HepG2 (cell line): ENCODE measurements around the gene MYLK3. TPM values are rescaled to one million over a fixed set of nuclear protein-coding genes. Genes with fewer than 3 reads are reported as not detected.

Source experiments
- ATAC-seq: fragments of 200-7000 bp; cut with Tn5 transposase; 3 replicates; pipeline ENCODE4 v1.9.1; 2020; ENCODE audit warnings: mild to moderate bottlenecking, moderate library complexity
- BruUV-seq: library from RNA; stranded (reverse); fragments of 400-500 nt; replicated peaks from 2 replicates; lab custom pipeline; 2021; lab: Mats Ljungman, UMichigan
- CTCF ChIA-PET: fragments of 300-600 bp; formaldehyde crosslinking; extraction: SDS; loops from one replicate; lab custom pipeline; 2021; ENCODE audit warnings: low total read pairs, inconsistent platforms, low intra/inter-chr PET ratio; lab: Yijun Ruan, JAX
- POLR2A ChIA-PET: fragments of 350-600 bp; sonication (Branson Sonifier 250); formaldehyde crosslinking; loops from one replicate; lab custom pipeline; 2020; ENCODE audit warnings: antibody characterized with exemption, inconsistent platforms; lab: Yijun Ruan, JAX
- DNase-seq: peaks from one replicate; pipeline ENCODE4 v3.0.0-alpha.2; 2015; ENCODE audit warnings: low spot score
- FAIRE-seq: peaks from 3 replicates; lab custom pipeline; 2011; peaks lifted over from hg19 to GRCh38; lab: Jason Lieb, UNC
- H2AFZ ChIP-seq: one replicate; pipeline ENCODE4 v1.6.1; 2011; ENCODE audit warnings: low read length, inconsistent platforms
- H3K27ac ChIP-seq: fragments of 300-600 bp; 3 replicates; pipeline ENCODE4 v1.8.0; 2011; ENCODE audit warnings: mixed run types, mild to moderate bottlenecking, mixed read lengths, low read length, inconsistent platforms; ENCODE audit not compliant: insufficient read depth; ENCODE audit errors: extremely low read length
- H3K27me3 ChIP-seq, 2 experiments: fragments of 200-600 bp in 1 of 2; 2 replicates in 1 of 2; 3 replicates in 1 of 2; pipeline versions ENCODE4 v1.6.0 to v1.8.0; 2011; ENCODE audit warnings: low read length in 2 of 2, mild to moderate bottlenecking in 2 of 2, moderate library complexity in 2 of 2, inconsistent platforms in 1 of 2; ENCODE audit not compliant: insufficient read depth in 2 of 2, control insufficient read depth in 1 of 2
- H3K36me3 ChIP-seq, 2 experiments: fragments of 200-600 bp in 1 of 2; replicated peaks in 1 of 2; 2 replicates in 1 of 2; 3 replicates in 1 of 2; pipeline versions ENCODE4 v1.5.1 to v1.8.0; 2011; ENCODE audit warnings: low read length in 2 of 2, inconsistent platforms in 1 of 2; ENCODE audit not compliant: insufficient read depth in 2 of 2, control insufficient read depth in 1 of 2
- H3K4me1 ChIP-seq: 2 replicates; pipeline ENCODE4 v1.5.1; 2012; ENCODE audit warnings: low read length, inconsistent platforms; ENCODE audit not compliant: insufficient read depth
- H3K4me2 ChIP-seq: 2 replicates; pipeline ENCODE4 v1.6.0; 2011; ENCODE audit warnings: low read depth, low read length, inconsistent platforms
- H3K4me3 ChIP-seq, 3 experiments: fragments of 200-600 bp in 1 of 3; sonication (generic), shearing (Covaris generic) in 1 of 3; replicated peaks in 1 of 3; 2 replicates each; pipeline ENCODE4 v1.5.1; 2011 to 2016; ENCODE audit warnings: low read length in 3 of 3, inconsistent platforms in 2 of 3, low read depth in 2 of 3, mild to moderate bottlenecking in 2 of 3, control low read depth in 1 of 3, mixed read lengths in 1 of 3; ENCODE audit not compliant: insufficient read depth in 1 of 3
- H3K79me2 ChIP-seq: one replicate; pipeline ENCODE4 v1.6.1; 2011; ENCODE audit warnings: low read length, inconsistent platforms; ENCODE audit not compliant: insufficient read depth
- H3K9ac ChIP-seq: 2 replicates; pipeline ENCODE4 v1.6.0; 2011; ENCODE audit warnings: mild to moderate bottlenecking, low read depth, low read length, inconsistent platforms; ENCODE audit not compliant: insufficient read depth
- H3K9me3 ChIP-seq: 2 replicates; pipeline ENCODE4 v1.5.1; 2012; ENCODE audit warnings: mild to moderate bottlenecking, low read length
- H4K20me1 ChIP-seq: 2 replicates; pipeline ENCODE4 v1.6.0; 2011; ENCODE audit warnings: inconsistent platforms, mild to moderate bottlenecking, low read length, moderate library complexity; ENCODE audit not compliant: insufficient read depth
- ETV5 ChIP-seq: IDR thresholded peaks from 2 replicates; pipeline ENCODE4 v1.6.1; 2018; ENCODE audit warnings: missing biosample characterization, missing genetic modification reagents, inconsistent platforms, borderline replicate concordance
- HNRNPH1 ChIP-seq: fragments of 200-400 bp; formaldehyde crosslinking; optimal IDR thresholded peaks from 2 replicates; pipeline ENCODE3; 2017; ENCODE audit warnings: mild to moderate bottlenecking, low read depth, low read length
- NFIB ChIP-seq: sonication (generic); formaldehyde crosslinking; IDR thresholded peaks from 2 replicates; pipeline ENCODE4 v1.9.0; 2021; ENCODE audit warnings: missing genetic modification reagents, mild to moderate bottlenecking, borderline replicate concordance
- NFIC ChIP-seq: IDR thresholded peaks from 2 replicates; pipeline ENCODE4 v1.6.1; 2012; ENCODE audit warnings: mild to moderate bottlenecking, low read length, inconsistent platforms
- REXO4 ChIP-seq: sonication (generic); formaldehyde crosslinking; IDR thresholded peaks from 2 replicates; pipeline ENCODE4 v1.8.0; 2022; ENCODE audit warnings: missing genetic modification reagents, mild to moderate bottlenecking, borderline replicate concordance
- ZNF124 ChIP-seq: sonication (generic); formaldehyde crosslinking; IDR thresholded peaks from 2 replicates; pipeline ENCODE4 v1.4.0; 2020; ENCODE audit warnings: missing genetic modification reagents
- ZNF282 ChIP-seq: fragments of 450-650 bp; IDR thresholded peaks from 2 replicates; pipeline ENCODE4 v1.6.1; 2018; ENCODE audit not compliant: partially characterized antibody
- ZNF496 ChIP-seq: sonication (generic); formaldehyde crosslinking; IDR thresholded peaks from 2 replicates; pipeline ENCODE4 v1.8.1; 2023; ENCODE audit warnings: mild to moderate bottlenecking, moderate library complexity, missing genetic modification reagents; ENCODE audit not compliant: insufficient replicate concordance
- ZNF773 ChIP-seq: sonication (generic); formaldehyde crosslinking; IDR thresholded peaks from 2 replicates; pipeline ENCODE4 v1.4.0; 2020; ENCODE audit warnings: missing genetic modification reagents, borderline replicate concordance
- ZNF850 ChIP-seq: sonication (generic); formaldehyde crosslinking; conservative IDR thresholded peaks from 2 replicates; pipeline ENCODE4 v1.9.0; 2021; ENCODE audit warnings: mild to moderate bottlenecking, missing genetic modification reagents
- ZSCAN29 ChIP-seq: sonication (generic); formaldehyde crosslinking; conservative IDR thresholded peaks from 2 replicates; pipeline ENCODE4 v1.4.0; 2020; ENCODE audit warnings: mild to moderate bottlenecking, missing genetic modification reagents
- WGBS: methylation state at CpG from one replicate; pipeline ENCODE4 v1.1.6; 2017; ENCODE audit warnings: low lambda C conversion rate; 5-methylcytosine and 5-hydroxymethylcytosine counted together
- in situ Hi-C: cut with HindIII; loops from 2 replicates; pipeline ENCODE4 v1.10.0; 2017; ENCODE audit warnings: low pct_unique_long_range_greater_than_20kb; ENCODE audit not compliant: extremely low pct_ligation_motif_present
- intact Hi-C: fragments of 100-400 bp; cut with micrococcal nuclease; formaldehyde crosslinking; loops from one replicate; pipeline ENCODE4 v1.10.0; 2022; ENCODE audit not compliant: unreplicated experiment
- polyA plus RNA-seq, 8 experiments: library from polyadenylated mRNA; depleted of rRNA in 3 of 8; stranded (reverse) in 7 of 8; unstranded in 1 of 8; fragments of >200 nt; fragmentation: Illumina TruSeq in 4 of 8; extraction: Trizol in 4 of 8; gene quantifications; 2 replicates each; pipeline versions ENCODE4 v1.2.1 to v1.2.3, GENCODE V29; 2011 to 2016; ENCODE audit warnings: low read depth in 4 of 8, missing spikeins in 1 of 8, mixed read lengths in 1 of 8; ENCODE audit not compliant: insufficient read depth in 1 of 8
- total RNA-seq, 5 experiments: library from RNA; depleted of rRNA; stranded (reverse); fragments of >200 nt; fragmentation: Illumina TruSeq; extraction: Trizol; gene quantifications; 2 replicates each; pipeline ENCODE4 v1.2.3, GENCODE V29; 2016; ENCODE audit warnings: low read depth in 1 of 5

MYLK3 gene
- total and polyA plus RNA-seq, 2 of the 13 experiments (the other 11 are each of a cell fraction or from before 2014, with no cell fraction given), result 0.04 to 0.18 TPM

- H3K4me2 ChIP-seq, result no peak overlapping the region
- no peak overlapping the region for H2AFZ ChIP-seq
- WGBS, result 26% methylated on average over 2 of the region's 2 CpGs
- POLR2A ChIA-PET, result no interaction called here
- peaks cover 16% of the 10 kb centered on the region for H3K4me1 ChIP-seq
- H3K4me3 ChIP-seq, result no peak overlapping the region
- H3K36me3 ChIP-seq, result no peaks in the 10 kb centered on the region
- no peak overlapping the region for H3K9ac ChIP-seq
- no peak for FAIRE-seq
- CTCF ChIA-PET, result no interaction called here
- H3K27me3 ChIP-seq, result peaks cover 3 to 42% of the 10 kb centered on the region in 2 experiments; a peak in 3 of 5 replicates
- in situ Hi-C loops (no loop called here), intact Hi-C loops (no loop called here)
- no peak overlapping the region for H3K27ac ChIP-seq
- no peaks in the 10 kb centered on the region for H4K20me1 ChIP-seq
- no peaks in the 10 kb centered on the region for H3K79me2 ChIP-seq
- H3K9me3 ChIP-seq, result no peaks in the 10 kb centered on the region
- no peak for ATAC-seq
- DNase-seq, result no peak
- BruUV-seq, result no TSS peak
- TF ChIP-seq ZNF124, result no peak
- TF ChIP-seq ZNF282, result no peak
- no peak for TF ChIP-seq ETV5
- no peak for TF ChIP-seq NFIB (CRISPR knock-in tag)
- no peak for TF ChIP-seq REXO4 (CRISPR knock-in tag)
- TF ChIP-seq ZNF850 (CRISPR knock-in tag), result no peak
- no peak for TF ChIP-seq HNRNPH1
- no peak for TF ChIP-seq NFIC
- TF ChIP-seq ZNF773, result no peak
- TF ChIP-seq ZSCAN29 (CRISPR knock-in tag), result no peak
- no peak for TF ChIP-seq ZNF496 (CRISPR knock-in tag)
Observed at GRCh38 chr16:46739934-46740333, 8.2 kb downstream of the MYLK3 start.
